Measurements from ENCODE around the gene ORMDL2. TPM values are rescaled to one million over a fixed set of nuclear protein-coding genes. Genes with fewer than 3 reads are reported as not detected.
"Not testable (repeated sequence)": the region's sequence is repeated elsewhere in the genome, so short reads cannot be mapped to it uniquely, and the experiment has no call there.

The ORMDL2 gene
- total RNA-seq, 1 donor from 2014 or later = 22.9 TPM

- no peak for DNase-seq (ENCODE audit: extremely low read depth, low read depth, low spot score)
These were observed 32.6 kb downstream of the ORMDL2 start for GRCh38 chr12:55850401-55850800.

- DNase-seq (ENCODE audit: extremely low read depth, low read depth, low spot score) = no peak
These were observed 33.1 kb downstream of the ORMDL2 start for GRCh38 chr12:55850893-55851292.

GRCh38 chr12:55852740-55853139 is 34.9 kb downstream of the ORMDL2 start:
- no peak for DNase-seq (ENCODE audit: extremely low read depth, low read depth, low spot score)

- no peak for DNase-seq (ENCODE audit: extremely low read depth, low read depth, low spot score)
These were observed 43.6 kb downstream of the ORMDL2 start for GRCh38 chr12:55861396-55861795.

- no peak for DNase-seq (ENCODE audit: extremely low read depth, low read depth, low spot score)
These were observed 44.0 kb downstream of the ORMDL2 start for GRCh38 chr12:55861871-55862270.

GRCh38 chr12:55862286-55862685 is 44.4 kb downstream of the ORMDL2 start:
- no peak for DNase-seq (ENCODE audit: extremely low read depth, low read depth, low spot score)

- not testable (repeated sequence) for DNase-seq (ENCODE audit: extremely low read depth, low read depth, low spot score)
These were observed 45.1 kb downstream of the ORMDL2 start for GRCh38 chr12:55862931-55863330.

GRCh38 chr12:55865327-55865726 is 47.5 kb downstream of the ORMDL2 start:
- DNase-seq (ENCODE audit: extremely low read depth, low read depth, low spot score) = no peak

- DNase-seq (ENCODE audit: extremely low read depth, low read depth, low spot score) = not testable (repeated sequence)
These were observed 48.7 kb downstream of the ORMDL2 start for GRCh38 chr12:55866454-55867004.

Other genes with a start within 250 kb of the ORMDL2 start
- gene OR2AP1, start 245.6 kb upstream of the ORMDL2 start, total RNA-seq = not detected in 2 replicates
- gene OR10P1, start 181.1 kb upstream of the ORMDL2 start, total RNA-seq = not detected in 2 replicates
- gene ITGA7, start 110.1 kb upstream of the ORMDL2 start, total RNA-seq = 0.18 and 0.82 TPM in 2 replicates
- 112 and 126 TPM in 2 replicates for gene BLOC1S1, start 102.0 kb upstream of the ORMDL2 start, total RNA-seq
- 1.0 and 2.6 TPM in 2 replicates for gene RDH5, start 97.6 kb upstream of the ORMDL2 start, total RNA-seq
- 1,119 and 1,154 TPM in 2 replicates for gene CD63, start 89.0 kb upstream of the ORMDL2 start, total RNA-seq
- gene GDF11, start 74.9 kb upstream of the ORMDL2 start, total RNA-seq = 6.1 and 12.5 TPM in 2 replicates
- 94.4 and 103 TPM in 2 replicates for gene SARNP, start 317 bp upstream of the ORMDL2 start, total RNA-seq
- 25.1 and 43.9 TPM in 2 replicates for gene DNAJC14, start 11.5 kb downstream of the ORMDL2 start, total RNA-seq
- gene MMP19, start 24.9 kb downstream of the ORMDL2 start, total RNA-seq = 0.99 and 5.6 TPM in 2 replicates
- 31.8 and 35.8 TPM in 2 replicates for gene PYM1, start 109.9 kb downstream of the ORMDL2 start, total RNA-seq
- 49.8 and 53.7 TPM in 2 replicates for gene DGKA, start 113.1 kb downstream of the ORMDL2 start, total RNA-seq
- gene PMEL, start 148.0 kb downstream of the ORMDL2 start, total RNA-seq = 0.58 and 1.1 TPM in 2 replicates
- gene CDK2, start 148.8 kb downstream of the ORMDL2 start, total RNA-seq = 20.2 and 28.4 TPM in 2 replicates
- 76.2 and 88.7 TPM in 2 replicates for gene RAB5B, start 156.0 kb downstream of the ORMDL2 start, total RNA-seq
- gene SUOX, start 179.2 kb downstream of the ORMDL2 start, total RNA-seq = 13.3 and 14.3 TPM in 2 replicates
- gene IKZF4, start 203.0 kb downstream of the ORMDL2 start, total RNA-seq = 1.8 and 4.9 TPM in 2 replicates
- gene RPS26, start 223.9 kb downstream of the ORMDL2 start, total RNA-seq = 956 and 971 TPM in 2 replicates

All from glomerular endothelial cell (primary cell).